GM12891 (cell line): Measurements from ENCODE around the gene OLFML3.

Source experiments
- PAX5 ChIP-seq: IDR thresholded peaks from 2 replicates; pipeline ENCODE4 v1.6.1; 2011; ENCODE audit warnings: low read length, moderate library complexity, mild to moderate bottlenecking; ENCODE audit not compliant: insufficient read depth, severe bottlenecking
- POLR2A ChIP-seq: IDR thresholded peaks from 2 replicates; pipeline ENCODE4 v1.6.1; 2011; ENCODE audit warnings: low read depth, low read length, control low read depth
- POLR2AphosphoS5 ChIP-seq: IDR thresholded peaks from 2 replicates; pipeline ENCODE4 v1.6.1; 2011; ENCODE audit warnings: low read depth, low read length, control low read depth
- POU2F2 ChIP-seq: IDR thresholded peaks from 2 replicates; pipeline ENCODE4 v1.6.1; 2011; ENCODE audit warnings: low read depth, mild to moderate bottlenecking, control low read depth, low read length, moderate library complexity
- SPI1 ChIP-seq: IDR thresholded peaks from 2 replicates; pipeline ENCODE4 v1.6.1; 2011; ENCODE audit warnings: low read depth, low read length, control low read depth
- TAF1 ChIP-seq: IDR thresholded peaks from 2 replicates; pipeline ENCODE4 v1.6.1; 2011; ENCODE audit warnings: low read depth, low read length, control low read depth

DNA sequence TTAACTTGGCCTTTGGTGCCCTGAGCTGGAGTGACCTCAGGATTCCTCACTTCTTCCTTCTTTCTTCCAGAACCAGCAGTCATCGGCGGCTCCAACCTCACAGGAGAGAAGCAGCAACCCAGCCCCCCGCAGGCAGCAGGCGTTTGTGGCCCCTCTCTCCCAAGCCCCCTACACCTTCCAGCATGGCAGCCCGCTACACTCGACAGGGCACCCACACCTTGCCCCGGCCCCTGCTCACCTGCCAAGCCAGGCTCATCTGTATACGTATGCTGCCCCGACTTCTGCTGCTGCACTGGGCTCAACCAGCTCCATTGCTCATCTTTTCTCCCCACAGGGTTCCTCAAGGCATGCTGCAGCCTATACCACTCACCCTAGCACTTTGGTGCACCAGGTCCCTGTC lies 6.3 kb upstream of the OLFML3 start:
- TF ChIP-seq POU2F2 (no peak), TAF1 (no peak), POLR2AphosphoS5 (no peak), POLR2A (no peak), SPI1 (no peak), PAX5 (no peak)
